ENCODE measurements around the gene OR6K3.

Gene OR6K3

GRCh38 chr1:158674302-158674701 is 46.2 kb downstream of the OR6K3 start:
- H3K4me3 ChIP-seq: no peak overlapping the region
- H3K36me3 ChIP-seq: no peaks in the 10 kb centered on the region
- H3K27ac ChIP-seq: no peak overlapping the region
- H4K20me1 ChIP-seq: no peaks in the 10 kb centered on the region
- no peak overlapping the region for H3K9ac ChIP-seq
- no peaks in the 10 kb centered on the region for H3K27me3 ChIP-seq
- H3K4me2 ChIP-seq: no peak overlapping the region
- no peaks in the 10 kb centered on the region for H3K9me3 ChIP-seq (replicated peaks in 1 of 11)
- no peak for TF ChIP-seq Cebpa-rat (IDR thresholded peaks at IDR 0.05)
- peaks cover 0 to 7% (median 0%) of the 10 kb centered on the region in 10 experiments; a peak in 1 of 20 replicates for H3K4me1 ChIP-seq

Measured in BLaER1 treated with 17β-estradiol and CSF1 and Interleukin-3, amounts not matched to agents 10 nM and 100 nM (cell line).